Keratinocyte (primary cell): ENCODE results near the gene DSTN. TPM values are rescaled to one million over a fixed set of nuclear protein-coding genes. Genes with fewer than 3 reads are reported as not detected.

Experiments used
- DNase-seq: peaks from one replicate; pipeline ENCODE4 v3.0.0-alpha.2; 2011; ENCODE audit warnings: low read depth, missing footprints, low spot score
- FAIRE-seq: peaks from 2 replicates; lab custom pipeline; 2011; peaks lifted over from hg19 to GRCh38; lab: Jason Lieb, UNC
- H2AFZ ChIP-seq: 2 replicates; pipeline ENCODE4 v1.6.0; 2012; ENCODE audit warnings: low read length, control low read depth, inconsistent platforms; ENCODE audit not compliant: control insufficient read depth
- H3K27ac ChIP-seq: 2 replicates; pipeline ENCODE4 v1.5.1; 2011; ENCODE audit warnings: low read length; ENCODE audit not compliant: control insufficient read depth, insufficient read depth
- H3K27me3 ChIP-seq: 3 replicates; pipeline ENCODE4 v1.6.0; 2011; ENCODE audit warnings: low read length; ENCODE audit not compliant: control insufficient read depth, insufficient read depth; ENCODE audit errors: extremely low read depth
- H3K36me3 ChIP-seq, 2 experiments: 2 replicates in 1 of 2; 3 replicates in 1 of 2; pipeline ENCODE4 v1.5.1; 2011; ENCODE audit warnings: low read length in 2 of 2, mild to moderate bottlenecking in 1 of 2; ENCODE audit not compliant: control insufficient read depth in 2 of 2, insufficient read depth in 2 of 2; ENCODE audit errors: extremely low read depth in 1 of 2
- H3K4me1 ChIP-seq: 3 replicates; pipeline ENCODE4 v1.5.1; 2011; ENCODE audit warnings: low read length; ENCODE audit not compliant: control insufficient read depth, insufficient read depth; ENCODE audit errors: extremely low read depth
- H3K4me2 ChIP-seq: 3 replicates; pipeline ENCODE4 v1.6.0; 2011; ENCODE audit warnings: low read depth, low read length; ENCODE audit not compliant: control insufficient read depth, insufficient read depth; ENCODE audit errors: extremely low read depth
- H3K4me3 ChIP-seq, 3 experiments: fragments of 200-600 bp in 1 of 3; sonication (generic) in 1 of 3; 2 replicates in 2 of 3; 3 replicates in 1 of 3; pipeline ENCODE4 v1.5.1; 2011 to 2016; ENCODE audit warnings: low read length in 3 of 3, mild to moderate bottlenecking in 3 of 3, control low read depth in 2 of 3, inconsistent platforms in 1 of 3, low read depth in 1 of 3, mixed read lengths in 1 of 3, mixed run types in 1 of 3, moderate library complexity in 1 of 3; ENCODE audit not compliant: control insufficient read depth in 2 of 3, insufficient read depth in 2 of 3; ENCODE audit errors: extremely low read depth in 1 of 3
- H3K79me2 ChIP-seq: 2 replicates; pipeline ENCODE4 v1.6.0; 2012; ENCODE audit warnings: low read length; ENCODE audit not compliant: control insufficient read depth, insufficient read depth
- H3K9ac ChIP-seq: 3 replicates; pipeline ENCODE4 v1.6.0; 2011; ENCODE audit warnings: low read length; ENCODE audit not compliant: control insufficient read depth, insufficient read depth; ENCODE audit errors: extremely low read depth
- H3K9me1 ChIP-seq: 3 replicates; pipeline ENCODE4 v1.6.0; 2011; ENCODE audit warnings: low read length; ENCODE audit not compliant: control insufficient read depth, insufficient read depth; ENCODE audit errors: extremely low read depth
- H3K9me3 ChIP-seq: 2 replicates; pipeline ENCODE4 v1.5.1; 2012; ENCODE audit warnings: low read depth, low read length; ENCODE audit not compliant: control insufficient read depth
- H4K20me1 ChIP-seq: 3 replicates; pipeline ENCODE4 v1.6.0; 2011; ENCODE audit warnings: low read length; ENCODE audit not compliant: control insufficient read depth, insufficient read depth; ENCODE audit errors: extremely low read depth
- CTCF ChIP-seq, 3 experiments: IDR thresholded peaks in 1 of 3; conservative IDR thresholded peaks in 1 of 3; optimal IDR thresholded peaks in 1 of 3; 2 replicates in 2 of 3; 3 replicates in 1 of 3; pipeline versions ENCODE3 to v1.5.1; 2011; ENCODE audit warnings: low read length in 3 of 3, mild to moderate bottlenecking in 3 of 3, moderate library complexity in 2 of 3, control low read depth in 1 of 3, inconsistent platforms in 1 of 3; ENCODE audit not compliant: insufficient read depth in 2 of 3; ENCODE audit errors: extremely low read depth in 1 of 3
- EZH2 ChIP-seq: IDR thresholded peaks from one replicate; pipeline ENCODE4 v1.6.1; 2012; ENCODE audit warnings: inconsistent platforms, mild to moderate bottlenecking, low read length, moderate library complexity
- dilution Hi-C: fragments of 300-500 bp; cut with MboI; formaldehyde crosslinking; loops from one replicate; pipeline ENCODE4 v1.7.0; 2020; ENCODE audit warnings: low sequenced_read_pairs; ENCODE audit not compliant: extremely low pct_ligation_motif_present
- polyA plus RNA-seq, 5 experiments: library from polyadenylated mRNA; depleted of rRNA in 3 of 5; stranded (reverse) in 3 of 5; stranded (forward) in 1 of 5; unstranded in 1 of 5; fragments of >200 nt; gene quantifications; 1 replicate in 1 of 5; 2 replicates in 3 of 5; 3 replicates in 1 of 5; pipeline versions ENCODE4 v1.2.1 to v1.2.3, GENCODE V29; 2011 to 2012; ENCODE audit warnings: missing spikeins in 2 of 5, low read depth in 1 of 5, low replicate concordance in 1 of 5

Gene DSTN
- polyA plus RNA-seq, 1 donor (not counting 4 experiments of a cell fraction or from before 2014, with no cell fraction given): 288 TPM

GRCh38 chr20:17651760-17652388 is 82.0 kb downstream of the DSTN start:
- no peak for DNase-seq
- H3K9me1 ChIP-seq: peaks cover 2% of the 10 kb centered on the region
- H3K27ac ChIP-seq: no peak overlapping the region
- H3K4me2 ChIP-seq: no peak overlapping the region
- H3K79me2 ChIP-seq: peaks cover 57% of the 10 kb centered on the region
- no peak overlapping the region for H3K4me3 ChIP-seq
- peaks cover 20 to 23% of the 10 kb centered on the region in 2 experiments for H3K36me3 ChIP-seq
- H3K27me3 ChIP-seq: no peaks in the 10 kb centered on the region
- no peak for FAIRE-seq
- no peaks in the 10 kb centered on the region for H3K9me3 ChIP-seq
- H3K9ac ChIP-seq: no peak overlapping the region
- H4K20me1 ChIP-seq: peaks cover 3% of the 10 kb centered on the region
- no peak overlapping the region for H2AFZ ChIP-seq
- H3K4me1 ChIP-seq: peaks cover 2% of the 10 kb centered on the region
- dilution Hi-C loops: no loop called here
- no peak for TF ChIP-seq EZH2
- peak in 2 of 3 experiments; percentile 14 to 32 for TF ChIP-seq CTCF (optimal IDR thresholded peaks at IDR 0.05 in 1 of 3, IDR thresholded peaks at IDR 0.05 in 1 of 3, conservative IDR thresholded peaks at IDR 0.05 in 1 of 3; ENCODE audit: extremely low read depth in 1 of 3, insufficient read depth in 2 of 3, low read length in 3 of 3)

- no peak overlapping the region for H3K27ac ChIP-seq
- H3K9ac ChIP-seq: no peak overlapping the region
- peaks cover 2% of the 10 kb centered on the region for H3K4me1 ChIP-seq
These were observed 82.5 kb downstream of the DSTN start for GRCh38 chr20:17652411-17652810.

More at GRCh38 chr20:17652411-17652810, 82.5 kb downstream of the DSTN start:
- Histone ChIP-seq H2AFZ (no peak overlapping the region), H3K27me3 (no peaks in the 10 kb centered on the region), H3K9me1 (peaks cover 2% of the 10 kb centered on the region), H3K36me3 (peaks cover 20 to 22% of the 10 kb centered on the region in 2 experiments), H3K9me3 (no peaks in the 10 kb centered on the region), H3K4me2 (no peak overlapping the region), H3K4me3 (no peak overlapping the region), H3K79me2 (peaks cover 51% of the 10 kb centered on the region), H4K20me1 (peaks cover 3% of the 10 kb centered on the region)
- TF ChIP-seq CTCF (optimal IDR thresholded peaks at IDR 0.05 in 1 of 3, IDR thresholded peaks at IDR 0.05 in 1 of 3, conservative IDR thresholded peaks at IDR 0.05 in 1 of 3; ENCODE audit: extremely low read depth in 1 of 3, insufficient read depth in 2 of 3, low read length in 3 of 3) (no peak), EZH2 (no peak)
- FAIRE-seq (no peak), DNase-seq (no peak)
- dilution Hi-C loops: no loop called here
